Measurements from ENCODE around the gene IQGAP3.

The IQGAP3 gene

DNA sequence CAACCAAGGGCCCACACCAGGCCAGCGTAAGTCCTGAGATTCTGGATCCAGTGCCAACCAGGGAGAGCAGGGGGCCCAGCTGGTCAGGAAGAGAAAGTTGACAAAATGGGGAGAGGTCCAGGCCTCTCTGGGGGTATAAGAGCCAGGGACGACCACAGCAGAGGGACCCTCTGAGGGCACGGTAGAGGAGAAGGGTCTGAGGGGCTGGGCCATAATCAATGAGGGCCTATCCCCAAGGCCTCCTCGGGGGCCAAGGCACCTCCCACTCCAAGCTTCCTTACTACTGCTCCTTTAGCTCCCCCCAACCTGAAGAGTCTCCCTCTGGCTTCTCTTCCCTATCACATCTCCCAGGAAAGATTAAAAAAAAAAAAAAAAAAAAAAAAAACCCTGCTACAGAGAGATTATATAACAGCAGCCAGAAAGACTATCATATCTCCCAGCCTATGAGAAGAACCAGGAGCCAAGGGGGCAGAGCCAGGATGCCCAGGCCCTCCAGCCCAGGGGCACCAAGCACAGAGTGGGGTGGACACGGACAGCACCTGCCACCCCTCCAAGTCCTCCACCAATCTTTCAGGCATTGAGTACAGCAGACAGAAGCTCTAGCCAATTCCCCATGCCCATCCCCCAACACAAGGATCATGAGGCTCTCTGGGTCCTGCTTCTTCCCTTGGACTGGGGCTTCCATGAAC lies 74.5 kb downstream of the IQGAP3 start:
- DNase-seq (ENCODE audit: low read depth in 2 of 2) = no peak

DNA sequence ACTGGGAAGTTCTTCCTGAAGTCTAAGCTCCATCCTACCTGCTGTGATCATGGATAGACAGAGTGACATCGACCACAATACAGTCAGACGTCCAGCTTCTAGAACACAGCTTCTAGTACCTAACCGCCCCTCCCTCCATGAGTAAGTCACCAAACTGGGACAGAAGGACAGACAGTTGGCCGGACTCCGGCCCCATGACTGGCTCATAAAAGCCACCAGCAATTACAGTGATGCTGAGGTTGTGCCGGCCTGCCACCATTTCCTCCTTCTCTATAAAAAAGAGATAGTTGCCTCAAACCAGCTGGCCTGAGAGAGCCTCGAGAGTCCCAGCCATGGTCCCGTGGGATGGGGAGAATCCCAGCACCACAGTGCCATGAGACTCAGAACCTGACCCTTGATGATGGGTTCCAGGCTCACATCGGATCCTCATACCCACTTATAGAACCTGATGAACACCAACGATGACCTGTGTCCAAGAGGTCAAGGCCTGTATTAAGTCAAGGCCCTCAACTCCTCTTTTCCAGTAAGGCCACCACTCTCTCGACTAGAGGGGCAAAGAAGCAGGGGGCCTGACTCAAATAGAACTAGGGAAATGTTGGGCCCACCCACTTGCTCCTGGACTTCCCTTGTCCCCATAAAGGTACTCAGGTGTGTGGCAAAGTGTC lies 75.2 kb downstream of the IQGAP3 start:
- no peak for DNase-seq (ENCODE audit: low read depth in 2 of 2)

DNA sequence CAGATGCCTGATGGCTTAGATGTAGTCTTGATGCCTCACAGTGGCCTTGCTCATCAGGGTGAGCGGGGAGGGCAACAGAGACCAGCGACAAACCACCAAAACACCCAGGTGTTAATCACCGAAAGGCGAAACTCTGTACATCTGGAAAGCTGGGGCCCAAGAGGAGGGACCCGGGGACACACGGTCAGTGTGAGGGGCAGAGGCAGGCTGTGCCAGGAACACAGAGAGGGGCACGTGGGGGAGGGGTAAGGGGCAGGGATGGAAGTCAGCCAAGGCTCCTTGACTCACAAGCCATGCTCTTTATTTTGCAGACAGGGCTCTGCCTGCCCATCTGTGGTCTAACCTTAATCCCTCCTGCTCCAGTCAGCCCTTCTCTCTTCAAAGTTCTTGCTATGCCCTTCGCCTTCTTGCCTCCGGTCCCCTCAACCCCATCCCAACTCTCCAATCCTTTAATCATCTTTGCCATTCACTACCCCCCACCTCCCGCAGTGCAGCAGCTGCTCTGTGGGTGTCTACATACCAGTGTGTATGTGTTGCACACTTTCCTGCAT lies 76.1 kb downstream of the IQGAP3 start:
- no peak for DNase-seq (ENCODE audit: low read depth in 2 of 2)

DNA sequence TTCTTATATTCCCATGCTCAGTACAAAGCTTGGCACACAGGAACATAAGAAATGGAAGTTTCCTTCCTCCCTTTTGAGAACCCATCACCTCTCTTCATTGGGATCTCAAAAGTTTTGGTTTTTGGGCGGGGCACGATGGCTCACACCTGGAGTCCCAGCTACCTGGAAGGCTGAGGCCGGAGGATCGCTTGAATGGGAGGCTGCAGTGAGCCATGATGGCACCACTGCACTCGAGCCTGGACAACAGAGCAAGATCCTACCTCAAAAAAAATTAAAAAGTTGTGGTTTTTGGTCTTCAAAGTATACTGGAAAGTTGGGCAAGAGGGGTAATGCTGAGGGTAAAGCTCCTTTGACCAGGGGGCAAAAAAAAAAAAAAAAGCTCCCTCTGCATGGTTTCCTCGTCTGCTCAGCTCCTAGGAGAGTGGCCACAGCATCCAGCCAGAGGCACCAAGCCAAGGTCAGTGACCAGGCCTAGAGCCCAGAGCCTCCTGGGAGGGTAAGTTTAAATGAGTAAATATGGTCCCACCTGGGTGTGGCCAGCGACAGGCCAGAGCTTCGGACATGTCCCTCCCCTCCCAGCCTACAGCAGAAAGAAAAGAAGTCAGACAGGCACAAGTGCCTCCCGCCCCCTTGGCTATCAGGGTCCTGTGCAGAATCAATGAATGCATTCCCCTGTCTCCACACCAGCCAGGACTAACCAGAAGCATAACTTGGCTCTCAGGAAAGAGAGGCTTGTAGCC lies 76.8 kb downstream of the IQGAP3 start:
- DNase-seq (ENCODE audit: low read depth in 2 of 2) = no peak

DNA sequence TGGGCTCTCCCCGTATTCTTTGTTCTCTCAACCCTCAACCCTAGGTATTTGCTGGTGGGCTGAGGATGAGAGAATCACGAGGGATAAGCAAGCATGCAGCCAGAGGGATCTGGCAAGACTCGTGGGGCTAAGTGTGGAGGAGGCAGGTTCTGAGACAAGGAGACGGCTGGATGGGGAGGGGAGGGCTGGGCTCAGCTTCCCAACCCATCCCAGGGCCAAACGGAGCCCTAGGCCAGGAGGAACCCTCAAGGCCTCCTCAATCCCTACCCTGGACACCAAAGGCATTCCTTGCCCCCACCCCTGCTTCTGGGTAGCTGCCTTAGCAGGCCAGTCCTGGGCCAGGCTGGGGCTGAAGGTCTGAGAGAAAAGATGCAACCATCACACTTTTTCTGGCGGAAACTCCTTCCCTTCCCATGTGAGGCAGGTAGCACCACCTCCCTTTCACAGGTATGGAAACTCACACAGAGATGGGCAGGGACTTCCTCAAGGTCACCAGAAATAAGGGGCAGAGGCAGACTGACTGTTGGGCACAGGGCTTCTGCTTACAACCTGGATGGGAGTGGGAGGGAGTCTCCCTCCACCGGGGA lies 78.0 kb downstream of the IQGAP3 start:
- DNase-seq (ENCODE audit: low read depth in 2 of 2) = no peak

DNA sequence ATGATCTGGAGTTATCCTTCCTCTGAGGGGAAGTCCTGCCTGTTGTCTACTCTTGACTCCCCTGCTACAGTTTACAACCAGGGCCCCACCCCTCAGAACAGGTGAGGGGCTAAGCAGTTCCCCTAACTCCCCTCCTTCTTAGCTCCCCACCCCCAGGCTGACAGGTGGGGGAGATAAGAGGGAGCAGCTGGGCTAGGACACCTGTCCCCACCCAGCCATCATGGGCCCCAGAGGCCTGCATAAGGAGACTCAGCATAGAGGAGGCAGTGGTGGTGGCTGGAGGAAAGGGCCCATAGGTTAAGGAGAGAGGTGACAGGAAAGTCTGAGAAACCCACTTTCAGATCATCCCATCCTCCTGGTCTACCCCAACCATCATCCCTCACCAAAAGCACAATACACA lies 78.6 kb downstream of the IQGAP3 start:
- DNase-seq (ENCODE audit: low read depth in 2 of 2) = no peak

DNA sequence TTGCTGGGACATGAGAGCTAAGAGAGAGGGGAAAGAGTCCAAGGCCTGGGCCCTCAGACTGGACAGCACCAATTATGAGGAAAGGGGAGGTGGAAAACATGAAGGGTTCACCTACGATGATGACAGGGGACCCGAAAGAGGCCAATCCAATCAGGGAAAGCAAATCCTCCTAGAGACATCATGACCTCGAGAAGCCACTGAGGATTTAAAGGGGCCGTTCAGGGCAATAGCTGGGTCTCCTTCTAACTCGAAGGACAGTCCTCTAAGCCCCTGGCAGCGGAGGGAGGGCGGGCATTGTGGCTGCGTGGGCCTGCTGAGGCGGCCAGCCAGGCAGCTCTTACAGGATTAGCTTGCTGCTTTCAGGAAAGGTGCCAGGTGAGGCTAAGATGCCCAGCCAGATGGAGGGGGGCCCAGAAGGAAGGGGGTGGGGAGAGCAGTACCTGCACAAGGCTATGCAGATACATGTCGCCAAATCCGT lies 79.2 kb downstream of the IQGAP3 start:
- no peak for DNase-seq (ENCODE audit: low read depth in 2 of 2)

DNA sequence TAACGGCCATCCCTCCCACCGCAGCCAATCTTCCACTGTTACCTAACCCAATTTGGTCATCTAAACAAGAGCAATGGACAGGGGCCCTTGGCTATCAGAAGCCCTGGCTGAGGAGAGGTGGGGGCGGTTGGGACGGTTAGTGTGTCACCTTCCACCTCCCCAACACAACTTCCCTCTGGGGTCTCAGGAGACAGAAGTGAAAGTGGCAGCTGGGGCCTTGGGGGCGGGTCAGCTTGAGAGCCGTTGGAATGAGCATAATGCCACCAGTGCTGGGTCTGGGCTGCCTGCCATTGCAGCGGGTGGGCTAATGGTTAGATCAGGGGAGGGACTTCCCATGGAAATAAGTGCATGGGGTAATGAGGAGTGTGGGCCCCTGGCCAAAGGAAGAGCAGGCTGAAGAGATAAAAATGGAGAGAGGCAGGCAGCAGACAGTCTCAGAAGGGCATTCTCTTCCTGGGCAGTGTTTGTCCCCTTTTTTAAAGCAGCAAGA lies 79.7 kb downstream of the IQGAP3 start:
- no peak for DNase-seq (ENCODE audit: low read depth in 2 of 2)

DNA sequence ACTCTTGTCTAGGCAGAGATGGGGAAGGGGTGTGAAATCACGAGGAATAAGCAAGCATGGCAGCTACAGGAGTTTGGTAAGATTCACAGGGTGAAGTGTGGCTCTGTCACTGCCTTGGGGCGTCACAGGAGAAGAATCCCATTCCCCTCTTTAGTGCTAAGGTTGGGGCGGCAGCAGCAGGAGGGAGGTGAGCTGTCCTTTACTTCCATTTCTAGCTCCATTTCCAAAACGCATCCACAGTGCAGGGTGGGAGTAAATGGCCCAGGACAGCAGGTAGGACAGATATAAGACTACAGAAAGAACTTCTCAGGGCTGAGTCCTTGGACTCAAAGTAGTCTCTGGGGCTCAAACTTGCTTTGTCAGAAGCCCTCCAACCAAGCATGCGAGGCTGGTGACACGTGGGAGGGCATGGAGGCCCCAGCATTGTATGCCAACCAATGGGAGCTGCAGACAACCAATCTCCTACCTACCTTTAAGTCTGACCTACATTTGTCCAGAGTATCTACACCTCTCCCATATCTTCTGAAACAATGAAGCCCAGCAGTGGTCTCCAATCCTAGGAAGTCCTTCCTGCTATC lies 80.3 kb downstream of the IQGAP3 start:
- DNase-seq (ENCODE audit: low read depth in 2 of 2) = no peak

DNA sequence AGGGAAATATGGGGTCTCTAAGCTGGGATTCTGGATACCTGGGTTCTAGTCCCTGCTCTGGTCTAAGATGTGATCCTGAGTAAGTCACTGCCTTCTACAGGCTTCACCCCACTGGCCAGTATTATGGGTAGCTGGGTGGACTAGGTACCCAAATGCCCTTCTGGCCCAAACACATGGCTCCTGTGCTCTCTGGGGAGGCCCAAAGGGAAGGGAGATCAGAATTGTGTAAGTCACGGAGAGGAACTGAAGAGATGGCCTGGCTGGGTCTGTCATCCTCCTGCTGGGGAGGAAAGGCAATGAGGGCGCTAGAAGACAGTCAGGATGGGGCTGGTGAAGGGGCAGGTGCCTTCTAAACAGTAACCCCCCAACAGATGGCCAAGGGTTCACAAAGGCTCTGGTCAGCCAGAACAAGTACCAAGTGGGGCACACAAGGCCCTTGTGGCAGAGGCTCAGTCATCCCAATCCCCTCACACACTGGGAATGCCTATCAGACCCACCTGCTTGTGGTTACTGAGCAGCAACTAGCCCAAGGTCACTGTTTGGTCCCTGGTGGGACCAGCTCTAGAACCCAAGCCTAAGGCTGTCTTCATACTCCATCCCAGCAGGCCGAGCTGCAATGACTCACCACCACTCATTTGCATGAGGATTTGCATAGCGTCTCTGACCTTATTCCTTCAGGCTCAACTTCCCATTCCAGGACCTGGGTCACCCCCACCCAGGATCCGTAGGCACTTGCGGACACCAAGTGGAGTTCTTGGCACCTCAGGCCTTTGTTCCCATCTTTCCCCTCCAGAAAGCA lies 81.0 kb downstream of the IQGAP3 start:
- no peak for DNase-seq (ENCODE audit: low read depth in 2 of 2)

DNA sequence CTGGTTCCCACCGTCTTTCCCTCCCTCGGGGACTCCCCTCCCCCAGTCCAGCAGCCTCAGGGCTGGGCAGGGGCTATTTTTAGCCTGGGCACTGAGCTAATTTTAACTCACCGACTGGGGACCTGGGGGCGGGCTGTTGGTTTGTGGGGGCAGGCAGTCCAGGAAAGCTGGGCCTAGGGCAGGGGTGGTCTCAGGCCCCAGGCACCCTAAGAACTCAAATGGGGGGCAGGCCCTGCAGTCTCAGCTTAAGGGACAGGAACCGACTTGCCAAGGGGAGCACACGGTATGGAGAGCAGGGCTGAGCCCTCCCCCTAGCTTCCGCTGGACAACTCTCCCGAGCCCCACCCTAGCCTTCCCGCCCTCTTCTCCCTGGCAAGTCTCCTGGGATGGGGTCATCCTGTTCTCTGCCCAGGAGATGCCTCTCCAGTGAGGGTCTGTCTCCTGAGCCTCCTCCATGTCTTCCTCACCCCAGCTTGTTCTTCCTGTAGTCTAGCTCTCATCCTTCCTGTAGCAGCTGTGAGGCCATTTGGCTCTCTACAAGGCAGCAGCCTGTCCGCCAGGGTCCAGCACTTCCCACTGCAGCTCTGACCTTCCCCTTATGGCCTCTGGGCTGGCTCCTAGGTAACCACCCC lies 81.8 kb downstream of the IQGAP3 start:
- no peak for DNase-seq (ENCODE audit: low read depth in 2 of 2)

DNA sequence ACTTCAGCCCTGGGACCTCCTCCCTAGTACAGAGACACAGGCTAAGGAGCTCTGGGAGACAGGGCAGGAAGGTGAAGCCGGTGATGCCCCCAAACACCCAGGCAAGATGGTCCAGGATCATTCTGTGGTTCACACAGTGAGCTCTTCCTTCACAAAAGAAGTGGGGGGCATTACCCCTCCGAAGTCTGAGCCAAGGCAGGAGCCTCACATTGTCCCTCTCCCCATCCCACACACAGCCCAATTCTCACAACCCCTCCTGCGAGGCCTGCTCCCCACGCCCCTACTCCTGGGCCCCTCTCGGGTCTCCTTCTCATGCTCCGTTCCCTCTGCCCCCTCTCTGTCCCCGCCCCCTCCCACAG lies 82.5 kb downstream of the IQGAP3 start:
- no peak for DNase-seq (ENCODE audit: low read depth in 2 of 2)

DNA sequence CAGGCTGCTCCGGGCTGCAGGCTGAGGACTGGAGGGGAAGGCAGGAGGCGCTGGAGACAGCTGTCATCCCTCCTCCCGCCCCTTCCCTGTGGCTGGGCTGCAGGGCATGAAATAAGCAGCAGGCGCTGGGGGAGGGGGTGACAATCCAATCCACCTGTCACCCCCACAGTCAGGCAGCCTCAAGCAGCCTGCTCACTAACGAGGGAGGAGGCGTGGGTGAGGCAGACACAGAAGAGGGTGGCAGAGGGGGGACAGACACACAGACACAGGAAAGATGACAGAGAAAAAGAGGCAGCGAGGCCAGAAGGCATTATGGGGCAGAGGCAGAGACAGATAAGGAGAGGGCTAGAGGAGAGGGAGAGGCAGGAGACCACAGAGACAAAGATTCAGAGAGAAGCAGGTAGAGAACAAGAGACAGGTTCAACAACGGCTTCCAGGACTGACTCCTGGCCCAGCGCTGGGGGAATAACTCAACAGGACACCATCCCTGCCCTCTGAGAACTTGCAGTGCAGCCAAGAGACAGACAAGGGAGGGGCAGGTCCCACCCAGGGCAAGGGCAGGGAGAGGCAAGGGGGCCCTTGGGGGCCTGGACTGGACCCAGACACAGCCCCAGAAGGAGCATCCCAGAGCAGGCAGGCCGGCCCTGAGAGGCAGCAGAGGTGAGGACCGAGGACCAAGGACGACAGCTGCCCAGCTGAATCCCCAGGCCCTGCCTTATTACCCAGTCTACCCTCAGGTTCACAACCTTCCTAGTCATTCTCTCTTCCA lies 83.0 kb downstream of the IQGAP3 start:
- no peak for DNase-seq (ENCODE audit: low read depth in 2 of 2)

DNA sequence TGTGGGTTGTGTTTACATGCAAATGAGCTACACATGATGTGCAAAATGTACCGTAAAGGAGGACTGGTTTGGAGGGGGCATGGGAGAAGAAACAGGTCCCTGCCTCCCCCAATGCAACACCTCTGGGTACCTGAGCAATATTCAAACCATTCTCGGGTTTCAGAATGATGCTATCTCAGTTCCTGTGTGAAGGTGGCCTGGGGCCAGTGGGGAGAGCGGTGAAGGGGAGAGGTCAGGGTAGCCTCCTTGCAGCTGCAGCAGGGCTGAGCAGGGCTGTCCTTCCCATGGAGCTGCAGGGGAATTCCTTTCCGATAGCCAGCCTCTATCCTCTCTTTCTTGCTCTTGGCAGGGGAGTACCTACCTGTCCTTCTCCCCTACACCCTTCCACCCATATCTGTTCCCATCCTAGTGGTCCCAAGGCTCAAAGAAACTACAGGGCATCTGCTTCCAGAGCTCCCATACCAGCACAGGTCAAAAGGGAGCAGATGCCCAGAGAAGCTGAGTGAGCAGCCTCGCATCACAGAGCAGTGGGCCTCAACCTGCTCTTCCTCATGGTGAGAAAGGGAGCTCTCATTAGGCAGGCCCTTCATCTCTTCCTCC lies 83.7 kb downstream of the IQGAP3 start:
- DNase-seq (ENCODE audit: low read depth in 2 of 2) = no peak

DNA sequence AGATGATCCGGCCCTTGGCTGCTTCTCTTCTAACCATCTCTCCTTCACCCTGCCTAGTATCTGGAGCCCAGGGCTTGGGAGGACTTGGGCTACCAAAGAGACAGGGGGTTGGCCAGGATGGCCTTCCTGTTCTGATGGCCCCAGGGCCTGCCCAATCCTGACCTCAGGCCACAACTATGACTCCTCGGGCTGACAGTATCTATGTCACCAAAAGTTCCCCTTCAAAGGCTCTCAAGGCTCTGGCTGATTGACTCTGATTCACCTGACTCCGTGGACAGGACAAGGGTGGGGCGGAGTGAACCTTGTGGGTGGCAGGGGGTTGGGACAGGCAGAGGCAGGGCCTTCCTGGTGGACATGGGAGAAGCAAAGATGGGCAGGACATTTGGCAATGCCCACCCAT lies 84.5 kb downstream of the IQGAP3 start:
- DNase-seq (ENCODE audit: low read depth in 2 of 2) = no peak

DNA sequence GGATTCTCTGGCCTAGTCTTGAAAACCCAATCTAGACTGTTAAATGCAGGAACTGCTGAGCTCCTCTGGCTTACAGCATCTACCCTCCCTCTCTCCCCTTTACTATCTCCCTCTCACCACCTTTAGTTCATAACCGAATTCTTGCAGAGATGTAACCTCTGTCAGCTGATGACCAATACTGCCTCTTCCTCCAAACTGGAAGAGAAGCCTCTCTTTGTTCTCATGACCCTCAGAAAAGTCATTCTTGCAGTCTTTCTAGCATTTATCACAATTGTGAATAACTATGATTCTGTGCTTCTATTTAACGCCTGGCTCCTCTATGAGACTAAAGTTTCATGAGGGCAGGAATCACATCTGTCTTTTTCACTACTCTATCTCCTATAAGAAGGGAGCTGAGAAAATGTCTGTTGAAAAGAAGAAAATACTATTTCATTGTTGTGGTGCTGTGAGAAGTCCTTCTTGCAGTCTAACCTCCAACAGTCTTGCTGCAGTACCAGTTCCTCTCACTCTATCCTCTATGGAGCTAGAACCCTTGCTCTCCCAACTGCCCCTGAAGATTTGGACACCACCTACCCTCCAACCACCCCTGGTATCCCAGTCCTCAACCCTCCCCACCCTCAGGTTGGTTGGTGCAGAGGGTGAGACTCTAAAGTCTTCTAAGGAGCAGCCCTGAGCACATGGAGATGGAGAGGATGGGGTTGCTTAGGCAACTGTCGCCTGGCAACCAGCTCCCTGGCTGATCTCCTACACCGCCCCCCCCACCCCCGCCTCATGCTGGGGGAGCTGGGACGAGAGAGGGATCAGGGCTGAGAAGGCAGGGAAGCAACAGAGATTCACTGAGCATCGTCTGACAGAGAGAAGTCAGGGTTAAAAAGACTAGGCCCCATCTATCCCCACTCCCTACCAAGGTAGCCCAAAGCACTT lies 85.7 kb downstream of the IQGAP3 start:
- no peak for DNase-seq (ENCODE audit: low read depth in 2 of 2)

DNA sequence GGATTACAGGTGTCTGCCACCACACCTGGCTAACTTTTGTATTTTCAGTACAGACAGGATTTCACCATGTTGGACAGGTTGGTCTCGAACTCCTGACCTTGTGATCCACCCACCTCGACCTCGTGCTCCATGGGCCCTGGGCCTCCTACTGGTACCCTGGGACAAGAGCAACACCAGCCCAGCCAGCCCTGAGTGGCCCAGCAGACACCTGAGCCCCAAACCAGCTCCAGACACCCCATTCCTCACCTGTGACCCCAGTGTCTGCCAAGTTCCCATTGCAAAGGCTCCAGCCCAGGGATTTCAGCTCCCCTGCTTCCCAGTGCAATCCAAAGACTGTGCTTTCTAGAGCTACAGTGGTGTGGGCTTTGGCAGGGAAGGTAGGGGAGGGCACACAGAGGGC lies 86.4 kb downstream of the IQGAP3 start:
- DNase-seq (ENCODE audit: low read depth in 2 of 2) = no peak

DNA sequence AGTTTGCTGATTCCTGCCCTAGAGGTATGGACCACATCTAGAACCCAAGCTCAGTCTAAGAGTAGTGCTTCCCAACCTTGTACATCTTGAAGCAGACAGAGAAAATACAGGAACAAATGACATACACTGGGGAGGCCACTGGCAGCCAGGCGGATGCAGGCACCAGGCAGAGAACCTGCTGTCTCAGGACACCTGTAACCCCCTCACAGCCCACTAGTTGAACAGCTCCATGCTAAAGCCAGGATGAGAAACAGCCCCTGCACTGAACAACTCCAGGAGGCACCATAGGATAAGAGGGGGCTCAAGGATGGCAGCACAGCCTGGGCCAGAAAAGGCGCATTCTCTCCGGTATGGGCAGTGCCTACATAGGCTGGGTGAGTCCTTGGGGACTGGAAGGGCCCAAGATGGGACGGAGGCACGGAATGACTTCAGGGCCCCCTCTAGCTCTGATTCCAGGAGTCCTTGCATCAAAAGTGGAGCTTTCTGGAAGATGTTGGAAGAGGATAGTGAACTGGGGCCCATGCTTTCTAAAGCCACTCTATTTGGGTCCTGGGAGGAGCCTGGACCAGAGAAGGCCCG lies 87.8 kb downstream of the IQGAP3 start:
- DNase-seq (ENCODE audit: low read depth in 2 of 2) = no peak
